K562 (cell line): ENCODE measurements around the gene TMEM154. TPM values are rescaled to one million over a fixed set of nuclear protein-coding genes. Genes with fewer than 3 reads are reported as not detected.

Experiments
- ATAC-seq: fragments of 200-7000 bp; cut with Tn5 transposase; 3 replicates; pipeline ENCODE4 v1.9.1; 2020; ENCODE audit warnings: moderate library complexity
- BruUV-seq: library from RNA; stranded (reverse); fragments of 400-500 nt; replicated peaks from 2 replicates; lab custom pipeline; 2021; lab: Mats Ljungman, UMichigan
- CTCF ChIA-PET: fragments of 300-600 bp; formaldehyde crosslinking; extraction: SDS; loops from one replicate; lab custom pipeline; 2021; ENCODE audit warnings: low intra/inter-chr PET ratio; lab: Yijun Ruan, JAX
- POLR2A ChIA-PET: fragments of 300-600, 350-650 bp; sonication (Branson Sonifier 250); formaldehyde crosslinking; extraction: SDS; loops from one replicate; lab custom pipeline; 2021; ENCODE audit warnings: antibody characterized with exemption, inconsistent platforms; lab: Yijun Ruan, JAX
- DNase-seq, 4 experiments: peaks; one replicate each; pipeline versions ENCODE4 v3.0.0 to v3.0.0-alpha.2; 2011 to 2018; ENCODE audit warnings: low spot score in 3 of 4, mixed read lengths in 3 of 4; ENCODE audit errors: extremely low read depth in 1 of 4
- FAIRE-seq: peaks from 2 replicates; lab custom pipeline; 2011; peaks lifted over from hg19 to GRCh38; lab: Jason Lieb, UNC
- H2AFZ ChIP-seq: 2 replicates; pipeline ENCODE4 v1.6.0; 2011; ENCODE audit warnings: low read depth, low read length, control low read depth, inconsistent platforms
- H3K27ac ChIP-seq: fragments of 200-600 bp; 3 replicates; pipeline ENCODE4 v1.8.0; 2011; ENCODE audit warnings: low read depth, mild to moderate bottlenecking, control low read depth, inconsistent platforms, low read length, moderate library complexity, mixed read lengths; ENCODE audit errors: extremely low read depth
- H3K27me3 ChIP-seq, 2 experiments: fragments of 300-600 bp in 1 of 2; 2 replicates in 1 of 2; 3 replicates in 1 of 2; pipeline versions ENCODE4 v1.6.0 to v1.8.0; 2011; ENCODE audit warnings: inconsistent platforms in 2 of 2, low read length in 2 of 2, mild to moderate bottlenecking in 1 of 2, mixed read lengths in 1 of 2, moderate library complexity in 1 of 2; ENCODE audit not compliant: control insufficient read depth in 2 of 2, insufficient read depth in 2 of 2
- H3K36me3 ChIP-seq: fragments of 300-600 bp; 3 replicates; pipeline ENCODE4 v1.8.0; 2011; ENCODE audit warnings: mild to moderate bottlenecking, low read length, inconsistent platforms; ENCODE audit not compliant: control insufficient read depth, insufficient read depth
- H3K4me1 ChIP-seq, 2 experiments: fragments of 200-600 bp in 1 of 2; replicated peaks in 1 of 2; 2 replicates in 1 of 2; 3 replicates in 1 of 2; pipeline versions ENCODE4 v1.5.1 to v1.8.0; 2011; ENCODE audit warnings: inconsistent platforms in 2 of 2, low read length in 2 of 2, mild to moderate bottlenecking in 1 of 2, mixed read lengths in 1 of 2, moderate library complexity in 1 of 2; ENCODE audit not compliant: control insufficient read depth in 2 of 2, insufficient read depth in 2 of 2
- H3K4me2 ChIP-seq: 2 replicates; pipeline ENCODE4 v1.6.1; 2011; ENCODE audit warnings: low read length, control low read depth, inconsistent platforms, mixed read lengths; ENCODE audit not compliant: insufficient read depth
- H3K4me3 ChIP-seq: fragments of 200-600 bp; sonication (generic), shearing (Covaris generic); 2 replicates; pipeline ENCODE4 v1.5.1; 2016; ENCODE audit warnings: control low read depth, inconsistent platforms
- H3K79me2 ChIP-seq: fragments of 200-600 bp; 3 replicates; pipeline ENCODE4 v1.8.0; 2011; ENCODE audit warnings: low read length, inconsistent platforms; ENCODE audit not compliant: control insufficient read depth, insufficient read depth
- H3K9ac ChIP-seq, 2 experiments: 2 replicates each; pipeline versions ENCODE4 v1.6.0 to v1.6.1; 2011; ENCODE audit warnings: low read depth in 2 of 2, low read length in 2 of 2, control low read depth in 1 of 2, inconsistent platforms in 1 of 2, mild to moderate bottlenecking in 1 of 2, mixed read lengths in 1 of 2; ENCODE audit not compliant: insufficient read depth in 1 of 2
- H3K9me1 ChIP-seq: one replicate; pipeline ENCODE4 v1.6.0; 2011; ENCODE audit warnings: inconsistent platforms, mild to moderate bottlenecking, low read length, moderate library complexity; ENCODE audit not compliant: control insufficient read depth, insufficient read depth
- H3K9me3 ChIP-seq: replicated peaks from 2 replicates; pipeline ENCODE4 v1.5.1; 2011; ENCODE audit warnings: low read depth, low read length, inconsistent platforms; ENCODE audit not compliant: control insufficient read depth, insufficient read depth
- H4K20me1 ChIP-seq: replicated peaks from 2 replicates; pipeline ENCODE4 v1.6.1; 2011; ENCODE audit warnings: low read length, inconsistent platforms, mixed read lengths; ENCODE audit not compliant: control insufficient read depth, insufficient read depth
- GTF2E2 ChIP-seq: fragments of 200-800 bp; sonication (Bioruptor generic); IDR thresholded peaks from 2 replicates; pipeline ENCODE4 v1.6.1; 2016; ENCODE audit warnings: missing genetic modification characterization, missing compliant biosample characterization
- HDAC3 ChIP-seq: fragments of 450-650 bp; IDR thresholded peaks from 2 replicates; pipeline ENCODE4 v1.6.1; 2018; ENCODE audit warnings: borderline replicate concordance, mild to moderate bottlenecking, moderate library complexity; ENCODE audit not compliant: partially characterized antibody
- MAZ ChIP-seq, 2 experiments: fragments of 450-650 bp in 1 of 2; sonication (generic) in 1 of 2; formaldehyde crosslinking; IDR thresholded peaks in 1 of 2; conservative IDR thresholded peaks in 1 of 2; 2 replicates each; pipeline versions ENCODE4 v1.4.0 to v1.5.0; 2020; ENCODE audit warnings: mild to moderate bottlenecking in 1 of 2, missing genetic modification reagents in 1 of 2
- SP1 ChIP-seq: sonication (generic); formaldehyde crosslinking; IDR thresholded peaks from 2 replicates; pipeline ENCODE4 v1.8.1; 2022; ENCODE audit warnings: mild to moderate bottlenecking, missing genetic modification reagents
- ZNF589 ChIP-seq: fragments of 200-800 bp; sonication (Bioruptor generic); IDR thresholded peaks from 2 replicates; pipeline ENCODE4 v1.6.1; 2016; ENCODE audit warnings: low read depth, missing genetic modification characterization, missing compliant biosample characterization
- ZNF695 ChIP-seq: fragments of 450-650 bp; formaldehyde crosslinking; IDR thresholded peaks from 2 replicates; pipeline ENCODE4 v1.4.0; 2020; ENCODE audit warnings: mild to moderate bottlenecking, moderate library complexity
- WGBS: fragments of 100-300 bp; shearing (Covaris generic); methylation state at CpG from one replicate; pipeline ENCODE4 v1.1.6; 2016; ENCODE audit warnings: low coverage, mixed read lengths; ENCODE audit not compliant: insufficient coverage; ENCODE audit errors: missing lambda C conversion rate; 5-methylcytosine and 5-hydroxymethylcytosine counted together
- in situ Hi-C: fragments of 300-500 bp; cut with MboI; formaldehyde crosslinking; loops from 4 replicates; pipeline ENCODE4 v1.15.0; 2018; ENCODE audit warnings: inconsistent platforms, mixed read lengths
- intact Hi-C: fragments of 100-400 bp; cut with micrococcal nuclease; formaldehyde crosslinking; loops from 2 replicates; pipeline ENCODE4 v1.14.2; 2022
- polyA plus RNA-seq, 8 experiments: library from polyadenylated mRNA; depleted of rRNA in 4 of 8; stranded (reverse) in 5 of 8; unstranded in 3 of 8; fragments of >200 nt; fragmentation: Nextera tagmentation in 2 of 8; fragmentation: Illumina TruSeq in 1 of 8; extraction: Ambion mirVana in 2 of 8; extraction: Trizol in 1 of 8; gene quantifications; 2 replicates each; pipeline versions ENCODE4 v1.2.1 to v1.2.3, GENCODE V29; 2011 to 2014; ENCODE audit warnings: inconsistent platforms in 1 of 8, missing spikeins in 1 of 8
- total RNA-seq, 7 experiments: library from RNA; depleted of rRNA in 6 of 7; stranded (reverse); fragments of >200 nt in 6 of 7; fragmentation: Illumina TruSeq in 2 of 7; extraction: Trizol in 2 of 7; gene quantifications; 2 replicates each; pipeline versions ENCODE4 v1.2.1 to v1.2.3, GENCODE V29; 2011 to 2021; ENCODE audit warnings: low replicate concordance in 1 of 7
- TF ChIP-seq, protein P1 (sequence below), 2 experiments: fragments of 250-450 bp in 1 of 2; fragments of 450-650 bp in 1 of 2; sonication (Bioruptor Pico) in 1 of 2; IDR thresholded peaks; 2 replicates each; pipeline versions ENCODE4 v1.6.1 to v1.8.0; 2016 to 2021; ENCODE audit warnings: mild to moderate bottlenecking in 2 of 2, moderate library complexity in 2 of 2, missing compliant biosample characterization in 1 of 2, missing genetic modification characterization in 1 of 2

TMEM154 gene
- total and polyA plus RNA-seq, 9 of the 15 experiments (the other 6 are each of a cell fraction or from before 2014, with no cell fraction given), result 0.13 to 1.8 (median 0.58) TPM

GRCh38 chr4:152668338-152668964, 11.3 kb downstream of the TMEM154 start:
- intact Hi-C loops (no loop called here), in situ Hi-C loops (no loop called here)
- FAIRE-seq (no peak), DNase-seq (no peak), ATAC-seq (no peak)
- no TSS peak for BruUV-seq
- no peak overlapping the region for H3K9ac ChIP-seq
- no peak overlapping the region for H3K4me3 ChIP-seq
- ChIA-PET POLR2A (interaction anchor here (0.7 to 2.3 kb wide), 3 partner anchors 11 to 258 kb away, joined by 3 to 6 read pairs (median 3); partner anchors contain the start of gene TMEM154), CTCF (interaction anchor here (0.7 kb wide), 1 partner anchor 445 kb away, joined by 3 read pairs; no protein-coding TSS in a partner anchor)
- H3K79me2 ChIP-seq, result no peaks in the 10 kb centered on the region
- H3K9me3 ChIP-seq, result no peaks in the 10 kb centered on the region
- no peaks in the 10 kb centered on the region for H4K20me1 ChIP-seq
- H3K4me1 ChIP-seq, result peaks cover 0 to 4% of the 10 kb centered on the region in 2 experiments; a peak in 3 of 5 replicates
- no peaks in the 10 kb centered on the region for H3K9me1 ChIP-seq
- H3K36me3 ChIP-seq, result no peaks in the 10 kb centered on the region
- TF ChIP-seq SP1 (no peak), MAZ (CRISPR knock-in tag; conservative IDR thresholded peaks at IDR 0.05 in 1 of 2, IDR thresholded peaks at IDR 0.05 in 1 of 2) (0 out of 4 replicates have a peak, but pooled peaks of 1 of the 2 experiments have one; percentile 20)
- no peak overlapping the region for H3K4me2 ChIP-seq
- H3K27ac ChIP-seq, result no peak overlapping the region
- 17% methylated on average over 11 of the region's 11 CpGs for whole genome bisulfite sequencing
- peaks cover 5 to 11% of the 10 kb centered on the region in 2 experiments for H3K27me3 ChIP-seq
- no peak overlapping the region for H2AFZ ChIP-seq

DNA sequence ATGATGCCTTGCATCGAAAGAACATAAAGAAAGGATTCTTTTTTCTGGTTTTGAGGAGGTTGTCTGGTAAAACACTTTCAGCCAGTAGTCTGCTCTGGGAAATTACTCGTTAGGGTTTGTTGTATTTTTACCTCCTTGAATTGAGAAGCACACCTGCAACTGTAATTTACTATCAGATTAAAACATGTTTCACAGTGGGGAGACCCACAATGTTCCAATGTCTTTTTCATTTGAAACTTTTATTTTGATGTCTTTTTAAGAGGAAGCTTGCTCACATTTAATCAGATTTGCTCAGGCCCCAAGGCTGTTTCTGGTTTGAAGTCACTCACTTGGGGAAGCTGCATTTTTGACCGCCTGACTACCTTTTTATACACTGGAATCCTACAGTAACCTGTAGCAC, 12.0 kb downstream of the TMEM154 start:
- intact Hi-C loops (no loop called here), in situ Hi-C loops (no loop called here)
- Histone ChIP-seq H3K4me3 (no peak overlapping the region), H3K27ac (no peak overlapping the region), H2AFZ (no peak overlapping the region), H4K20me1 (no peaks in the 10 kb centered on the region), H3K79me2 (no peaks in the 10 kb centered on the region), H3K9me3 (no peaks in the 10 kb centered on the region), H3K27me3 (peaks cover 5 to 11% of the 10 kb centered on the region in 2 experiments), H3K4me2 (no peak overlapping the region), H3K9ac (no peak overlapping the region), H3K4me1 (peaks cover 0 to 11% of the 10 kb centered on the region in 2 experiments; a peak in 3 of 5 replicates), H3K36me3 (no peaks in the 10 kb centered on the region), H3K9me1 (no peaks in the 10 kb centered on the region)
- BruUV-seq, result no TSS peak
- ChIA-PET CTCF (no interaction called here), POLR2A (interaction anchor here (1.1 kb wide), 1 partner anchor 14 kb away, joined by 3 read pairs; no protein-coding TSS in a partner anchor)
- TF ChIP-seq, protein P1, sequence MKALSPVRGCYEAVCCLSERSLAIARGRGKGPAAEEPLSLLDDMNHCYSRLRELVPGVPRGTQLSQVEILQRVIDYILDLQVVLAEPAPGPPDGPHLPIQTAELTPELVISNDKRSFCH (CRISPR knock-in tag; IDR thresholded peaks at IDR 0.05), result no peak
- TF ChIP-seq, protein P1 (tag; IDR thresholded peaks at IDR 0.05), result no peak
- TF ChIP-seq HDAC3, result no peak
- no peak for TF ChIP-seq GTF2E2 (tag)
- no peak for TF ChIP-seq ZNF589 (CRISPR knock-in tag)
- TF ChIP-seq ZNF695 (CRISPR knock-in tag), result no peak
- no peak for ATAC-seq
- DNase-seq, result no peak
- no peak for FAIRE-seq
- WGBS, result 25% methylated on average over 3 of the region's 3 CpGs
